ENCODE measurements around the gene MRPL10.

MRPL10 gene

GRCh38 chr17:47857551-47858455 is 26.5 kb upstream of the MRPL10 start:
- H3K4me3 ChIP-seq (ENCODE audit: low read depth, low read length) = no peak overlapping the region
- TF ChIP-seq CTCF (IDR thresholded peaks at IDR 0.05; ENCODE audit: low read depth, low read length) = no peak

- TF ChIP-seq CTCF (IDR thresholded peaks at IDR 0.05; ENCODE audit: low read depth, low read length) = no peak
- no peak overlapping the region for H3K4me3 ChIP-seq (ENCODE audit: low read depth, low read length)
These were observed 25.5 kb upstream of the MRPL10 start for GRCh38 chr17:47856830-47857229.

DNA sequence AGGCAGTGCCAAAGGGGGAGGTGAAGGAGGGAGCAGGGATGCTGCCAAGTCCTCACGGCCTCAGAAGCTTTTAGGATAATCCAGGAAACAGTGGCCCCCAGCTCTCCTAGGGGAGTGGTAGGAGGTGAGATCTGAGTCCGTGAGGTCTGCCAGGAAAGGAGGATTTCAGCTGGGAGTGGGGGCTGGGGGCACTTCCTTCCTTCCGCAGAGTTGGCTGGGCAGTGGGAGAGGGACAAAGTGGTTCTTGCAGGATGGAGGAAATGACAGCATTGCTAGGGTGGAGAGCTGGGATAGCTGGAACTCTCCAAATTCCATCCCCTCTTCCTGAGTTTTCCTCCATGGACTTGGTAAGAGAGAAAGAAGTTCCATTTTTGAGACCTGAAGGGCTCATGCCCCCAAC is 24.4 kb upstream of the MRPL10 start:
- no peak overlapping the region for H3K4me3 ChIP-seq (ENCODE audit: low read depth, low read length)
- TF ChIP-seq CTCF (IDR thresholded peaks at IDR 0.05; ENCODE audit: low read depth, low read length) = no peak

DNA sequence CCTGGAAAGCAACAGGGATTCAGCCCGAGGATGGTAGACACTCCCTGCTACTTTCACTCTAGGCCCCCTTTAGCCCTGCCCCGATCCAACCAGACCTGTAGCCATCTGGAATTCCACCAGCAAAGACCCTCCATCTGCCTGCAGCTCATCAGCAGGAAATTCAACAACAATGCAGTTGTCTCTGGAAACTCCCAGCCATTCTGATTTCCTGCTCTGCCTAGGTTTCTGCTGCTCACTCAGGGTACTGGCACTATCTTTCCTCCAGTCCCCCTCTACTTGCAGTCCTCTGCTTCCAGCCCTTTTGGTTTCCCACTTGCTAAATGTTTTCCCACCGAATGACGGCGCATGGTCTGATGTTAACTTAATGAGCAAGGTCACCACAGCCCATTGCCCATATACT is 22.3 kb upstream of the MRPL10 start:
- no peak for TF ChIP-seq CTCF (IDR thresholded peaks at IDR 0.05; ENCODE audit: low read depth, low read length)
- H3K4me3 ChIP-seq (ENCODE audit: low read depth, low read length) = no peak overlapping the region

DNA sequence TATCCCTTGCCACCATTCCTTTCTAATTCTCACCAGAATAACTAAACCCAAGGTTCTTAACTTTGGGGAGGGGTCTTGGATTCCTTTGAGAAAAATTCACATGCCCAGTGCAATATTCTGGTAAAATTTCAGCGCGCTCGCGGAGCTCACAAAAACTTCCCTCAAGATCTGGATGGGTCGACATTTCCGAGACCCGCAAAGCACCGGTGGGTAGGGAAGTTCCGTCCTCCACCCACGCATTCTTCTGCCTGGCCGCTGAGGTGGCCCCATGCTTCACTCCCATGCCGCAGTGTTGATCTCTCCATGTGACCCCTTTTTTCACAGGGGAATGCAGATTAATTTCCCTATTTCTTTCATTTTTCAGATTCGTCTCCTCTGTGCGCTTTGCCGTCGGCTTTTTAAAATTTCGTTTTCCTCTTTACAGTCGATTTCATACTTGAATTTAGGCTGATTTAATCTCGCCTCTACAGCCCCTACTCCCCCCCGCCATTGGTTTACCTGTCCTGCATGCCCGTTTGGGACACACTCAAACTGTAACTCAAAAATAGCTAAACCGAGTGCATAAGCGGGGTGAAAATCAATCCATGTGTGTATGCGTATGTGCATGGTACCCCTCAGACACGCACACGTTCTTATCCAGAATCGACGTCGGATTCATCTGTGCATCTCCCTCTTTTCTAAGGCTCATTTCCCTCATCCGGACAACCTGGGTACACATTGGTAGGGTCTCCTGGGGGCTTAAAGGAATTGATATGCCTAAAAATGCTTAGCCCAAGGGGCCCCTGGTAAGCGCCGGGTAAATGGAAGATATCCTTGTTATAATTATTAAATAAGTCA is 21.0 kb upstream of the MRPL10 start:
- no peak overlapping the region for H3K4me3 ChIP-seq (ENCODE audit: low read depth, low read length)
- TF ChIP-seq CTCF (IDR thresholded peaks at IDR 0.05; ENCODE audit: low read depth, low read length) = no peak

GRCh38 chr17:47851764-47852112 is 20.4 kb upstream of the MRPL10 start:
- no peak for TF ChIP-seq CTCF (IDR thresholded peaks at IDR 0.05; ENCODE audit: low read depth, low read length)
- no peak overlapping the region for H3K4me3 ChIP-seq (ENCODE audit: low read depth, low read length)

All from WI38 (cell line).